ENCODE results near the gene NCOA1.

Gene NCOA1

GRCh38 chr2:24704692-24705091 is 213.6 kb downstream of the NCOA1 start:
- TF ChIP-seq, protein P1, sequence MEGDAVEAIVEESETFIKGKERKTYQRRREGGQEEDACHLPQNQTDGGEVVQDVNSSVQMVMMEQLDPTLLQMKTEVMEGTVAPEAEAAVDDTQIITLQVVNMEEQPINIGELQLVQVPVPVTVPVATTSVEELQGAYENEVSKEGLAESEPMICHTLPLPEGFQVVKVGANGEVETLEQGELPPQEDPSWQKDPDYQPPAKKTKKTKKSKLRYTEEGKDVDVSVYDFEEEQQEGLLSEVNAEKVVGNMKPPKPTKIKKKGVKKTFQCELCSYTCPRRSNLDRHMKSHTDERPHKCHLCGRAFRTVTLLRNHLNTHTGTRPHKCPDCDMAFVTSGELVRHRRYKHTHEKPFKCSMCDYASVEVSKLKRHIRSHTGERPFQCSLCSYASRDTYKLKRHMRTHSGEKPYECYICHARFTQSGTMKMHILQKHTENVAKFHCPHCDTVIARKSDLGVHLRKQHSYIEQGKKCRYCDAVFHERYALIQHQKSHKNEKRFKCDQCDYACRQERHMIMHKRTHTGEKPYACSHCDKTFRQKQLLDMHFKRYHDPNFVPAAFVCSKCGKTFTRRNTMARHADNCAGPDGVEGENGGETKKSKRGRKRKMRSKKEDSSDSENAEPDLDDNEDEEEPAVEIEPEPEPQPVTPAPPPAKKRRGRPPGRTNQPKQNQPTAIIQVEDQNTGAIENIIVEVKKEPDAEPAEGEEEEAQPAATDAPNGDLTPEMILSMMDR (IDR thresholded peaks at IDR 0.05; ENCODE audit: low read depth, low read length, missing control alignments): no peak
- in situ Hi-C loops (cut with HindIII; ENCODE audit: low pct_ligation_motif_present, low sequenced_read_pairs): no loop called here
- Histone ChIP-seq H3K27me3 (replicated peaks) (no peaks in the 10 kb centered on the region), H3K4me3 (ENCODE audit: low read depth, low read length) (no peak overlapping the region), H3K36me3 (replicated peaks) (no peaks in the 10 kb centered on the region), H3K27ac (no peak overlapping the region)
- no peak for DNase-seq

DNA sequence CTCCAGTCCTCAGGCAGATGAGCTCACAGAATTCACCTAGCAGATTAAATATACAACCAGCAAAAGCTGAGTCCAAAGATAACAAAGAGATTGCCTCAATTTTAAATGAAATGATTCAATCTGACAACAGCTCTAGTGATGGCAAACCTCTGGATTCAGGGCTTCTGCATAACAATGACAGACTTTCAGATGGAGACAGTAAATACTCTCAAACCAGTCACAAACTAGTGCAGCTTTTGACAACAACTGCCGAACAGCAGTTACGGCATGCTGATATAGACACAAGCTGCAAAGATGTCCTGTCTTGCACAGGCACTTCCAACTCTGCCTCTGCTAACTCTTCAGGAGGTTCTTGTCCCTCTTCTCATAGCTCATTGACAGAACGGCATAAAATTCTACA is 216.1 kb downstream of the NCOA1 start:
- Histone ChIP-seq H3K4me3 (ENCODE audit: low read depth, low read length) (no peak overlapping the region), H3K36me3 (replicated peaks) (no peaks in the 10 kb centered on the region), H3K27me3 (replicated peaks) (no peaks in the 10 kb centered on the region), H3K27ac (no peak overlapping the region)
- in situ Hi-C loops (cut with HindIII; ENCODE audit: low pct_ligation_motif_present, low sequenced_read_pairs): no loop called here
- TF ChIP-seq, protein P1 (IDR thresholded peaks at IDR 0.05; ENCODE audit: low read depth, low read length, missing control alignments): no peak
- no peak for DNase-seq

GRCh38 chr2:24708537-24709152 is 217.6 kb downstream of the NCOA1 start:
- in situ Hi-C loops (cut with HindIII; ENCODE audit: low pct_ligation_motif_present, low sequenced_read_pairs): no loop called here
- TF ChIP-seq, protein P1 (IDR thresholded peaks at IDR 0.05; ENCODE audit: low read depth, low read length, missing control alignments): no peak

GRCh38 chr2:24710806-24711205 is 219.8 kb downstream of the NCOA1 start:
- no peak for DNase-seq
- Histone ChIP-seq H3K27ac (no peak overlapping the region), H3K27me3 (replicated peaks) (no peaks in the 10 kb centered on the region), H3K36me3 (replicated peaks) (no peaks in the 10 kb centered on the region), H3K4me3 (ENCODE audit: low read depth, low read length) (no peak overlapping the region)
- in situ Hi-C loops (cut with HindIII; ENCODE audit: low pct_ligation_motif_present, low sequenced_read_pairs): no loop called here
- TF ChIP-seq, protein P1 (IDR thresholded peaks at IDR 0.05; ENCODE audit: low read depth, low read length, missing control alignments): no peak

More at GRCh38 chr2:24708537-24709152, 217.6 kb downstream of the NCOA1 start:
- no peak overlapping the region for H3K4me3 ChIP-seq (ENCODE audit: low read depth, low read length)
- DNase-seq: peak; percentile 33
- no peaks in the 10 kb centered on the region for H3K27me3 ChIP-seq (replicated peaks)
- H3K36me3 ChIP-seq (replicated peaks): no peaks in the 10 kb centered on the region
- peak overlapping the region; percentile 0 for H3K27ac ChIP-seq

DNA sequence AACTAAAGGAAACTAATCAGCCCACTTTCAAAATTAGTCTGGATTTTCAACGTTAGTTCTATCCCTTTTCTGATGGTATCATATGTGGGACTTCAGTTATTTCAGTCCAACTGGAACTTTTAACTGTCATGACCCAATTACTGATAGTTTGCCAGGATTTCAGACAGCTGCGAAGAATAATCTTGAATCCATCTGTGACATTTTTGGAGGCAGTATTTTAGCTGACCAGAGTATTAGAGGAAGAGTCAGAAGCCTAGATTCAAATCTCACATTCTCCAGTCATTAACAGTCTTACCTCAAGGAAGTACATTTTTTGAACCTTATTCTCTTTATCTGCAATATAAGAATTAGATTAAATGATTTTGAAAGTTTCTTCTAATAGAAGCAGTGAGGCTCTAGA is 220.8 kb downstream of the NCOA1 start:
- no peaks in the 10 kb centered on the region for H3K27me3 ChIP-seq (replicated peaks)
- TF ChIP-seq, protein P1 (IDR thresholded peaks at IDR 0.05; ENCODE audit: low read depth, low read length, missing control alignments): no peak
- in situ Hi-C loops (cut with HindIII; ENCODE audit: low pct_ligation_motif_present, low sequenced_read_pairs): no loop called here

GRCh38 chr2:24712296-24712695 is 221.2 kb downstream of the NCOA1 start:
- DNase-seq: no peak
- in situ Hi-C loops (cut with HindIII; ENCODE audit: low pct_ligation_motif_present, low sequenced_read_pairs): no loop called here
- TF ChIP-seq, protein P1 (IDR thresholded peaks at IDR 0.05; ENCODE audit: low read depth, low read length, missing control alignments): no peak

More for the DNA sequence above, 220.8 kb downstream of the NCOA1 start:
- Histone ChIP-seq H3K36me3 (replicated peaks) (no peaks in the 10 kb centered on the region), H3K27ac (no peak overlapping the region), H3K4me3 (ENCODE audit: low read depth, low read length) (no peak overlapping the region)
- DNase-seq: no peak

More at GRCh38 chr2:24712296-24712695, 221.2 kb downstream of the NCOA1 start:
- Histone ChIP-seq H3K4me3 (ENCODE audit: low read depth, low read length) (no peak overlapping the region), H3K27ac (no peak overlapping the region), H3K27me3 (replicated peaks) (no peaks in the 10 kb centered on the region), H3K36me3 (replicated peaks) (no peaks in the 10 kb centered on the region)
